NCI-H748 (cell line): ENCODE results near the gene GUK1.

Source experiments
- DNase-seq: peaks from one replicate; lab custom pipeline; 2025; ENCODE audit not compliant: unreplicated experiment; lab: John Stamatoyannopoulos, UW

GUK1 gene

DNA sequence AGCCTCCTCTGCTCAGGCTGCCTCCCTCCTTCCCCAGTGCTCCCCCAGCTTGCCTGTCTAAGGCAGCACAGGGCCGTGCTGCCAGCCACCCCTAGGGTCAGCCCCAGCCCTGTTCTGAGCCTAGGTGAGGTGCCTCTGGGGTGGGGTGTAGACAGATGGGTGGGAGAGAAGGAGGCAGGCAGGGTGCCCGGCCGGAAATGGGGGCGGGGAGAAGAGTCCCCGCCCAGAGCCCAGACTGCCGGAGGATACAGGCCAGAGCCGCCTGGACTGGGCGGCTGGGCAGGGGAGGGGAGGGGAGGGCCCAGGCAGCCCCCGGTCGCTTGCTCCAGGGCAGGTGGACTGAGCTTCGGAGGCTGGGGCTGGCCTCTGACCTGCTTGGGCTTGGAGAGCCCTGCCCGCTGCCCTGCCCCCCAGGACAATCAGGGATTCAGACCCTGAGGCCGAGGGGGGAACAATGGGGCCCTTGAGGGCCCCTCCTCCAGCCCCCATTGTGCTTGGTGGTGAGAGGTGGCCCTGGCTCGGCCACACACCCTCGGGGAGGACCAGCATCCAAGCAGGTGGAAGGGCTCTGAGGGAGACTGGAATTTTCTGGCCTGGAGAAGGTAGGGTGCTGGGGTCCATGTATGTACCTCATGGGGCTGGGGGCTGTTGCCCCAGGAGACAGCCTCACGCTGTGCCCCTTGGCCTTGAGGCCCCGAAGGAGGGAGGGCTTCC is 9.5 kb downstream of the GUK1 start, which contains the start of gene GJC2:
GJC2 (plus strand) TSS at position 525 of the 714 bp plus-strand sequence. CDS start 7,829 bp downstream, outside the sequence.
- no peak for DNase-seq

- no peak for DNase-seq
These were observed 10.0 kb downstream of the GUK1 start for GRCh38 chr1:228150120-228150460.

GRCh38 chr1:228150461-228151179 is 10.5 kb downstream of the GUK1 start:
- DNase-seq = no peak

- DNase-seq = no peak
These were observed 11.3 kb downstream of the GUK1 start for GRCh38 chr1:228151180-228151925.

- DNase-seq = no peak
These were observed 12.2 kb downstream of the GUK1 start for GRCh38 chr1:228152097-228152917.

- DNase-seq = no peak
These were observed 12.8 kb downstream of the GUK1 start for GRCh38 chr1:228152918-228153258.

DNA sequence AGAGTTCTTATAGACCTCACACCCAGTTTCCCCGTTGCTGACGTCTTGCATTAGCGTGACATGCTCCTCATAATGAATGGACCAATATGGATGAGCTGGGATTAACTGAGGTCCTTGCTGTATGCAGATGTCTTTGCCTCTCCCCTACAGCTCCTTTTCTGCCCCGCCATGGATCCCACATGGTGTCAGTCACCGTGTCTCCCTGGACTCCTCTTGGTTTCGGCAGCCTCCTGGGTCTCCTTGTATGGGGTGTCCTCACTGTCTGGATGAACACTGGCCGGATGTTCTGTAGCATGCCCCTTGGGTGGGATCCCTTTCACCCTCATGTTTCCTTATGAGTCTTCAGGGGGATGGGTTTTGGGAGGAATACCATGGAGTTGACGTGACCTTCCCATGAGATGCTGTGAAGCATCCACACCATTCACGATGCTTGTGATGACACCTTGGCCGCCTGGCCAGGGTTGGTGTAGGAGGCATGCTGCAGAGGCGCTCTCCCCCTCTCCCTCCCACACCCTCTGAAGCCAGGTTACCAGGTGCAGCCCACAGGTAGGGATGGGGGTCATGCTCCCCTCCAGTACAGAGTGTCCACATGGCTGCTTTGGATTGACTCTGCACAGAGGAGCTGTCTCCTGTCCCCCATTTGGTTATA is 14.1 kb downstream of the GUK1 start:
- DNase-seq = no peak

DNA sequence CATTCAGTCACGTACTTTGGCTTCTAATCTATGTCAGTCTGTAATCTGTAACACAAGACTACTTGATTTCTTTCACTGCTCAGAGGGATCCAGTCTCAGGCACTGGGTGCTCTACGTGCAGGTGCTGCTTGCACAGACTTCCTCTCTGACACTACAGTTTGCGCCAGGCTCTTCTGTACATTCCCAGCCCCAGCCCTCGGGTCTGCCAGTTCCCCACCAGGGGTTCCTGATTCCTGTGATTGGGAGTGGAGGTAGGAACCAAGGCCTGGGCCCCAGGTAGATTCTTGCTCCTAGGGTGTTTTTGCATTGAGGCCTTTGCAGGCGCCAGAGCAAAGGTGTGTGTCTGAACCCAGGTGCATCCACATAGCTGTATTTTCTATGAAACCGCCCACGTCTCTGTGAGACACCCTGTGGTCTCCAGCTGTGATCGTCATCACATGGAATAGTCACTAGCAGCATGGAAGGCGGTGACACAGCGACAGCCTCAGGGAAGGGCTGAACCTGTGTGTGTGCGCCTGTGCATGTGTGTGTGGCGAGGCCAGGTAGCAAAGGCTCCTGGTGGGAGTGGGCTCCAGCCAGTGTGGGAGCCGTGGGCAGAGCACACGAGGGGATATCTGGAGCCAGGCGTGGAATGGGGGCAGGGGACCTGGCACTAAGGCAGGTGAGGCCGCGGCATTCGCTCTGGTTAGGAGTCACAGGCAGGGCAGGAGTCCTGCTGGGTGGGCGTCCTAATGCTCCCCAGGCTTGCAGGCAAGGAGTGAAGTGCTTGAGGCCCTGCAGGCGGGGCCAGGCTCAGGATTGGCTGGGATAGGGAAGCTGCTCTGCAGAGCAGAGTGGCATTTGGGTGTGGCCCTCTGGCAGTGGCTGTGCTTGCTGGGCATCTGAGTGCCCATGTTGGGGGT is 14.8 kb downstream of the GUK1 start:
- no peak for DNase-seq

- no peak for DNase-seq
These were observed 15.8 kb downstream of the GUK1 start for GRCh38 chr1:228155596-228156514.

DNA sequence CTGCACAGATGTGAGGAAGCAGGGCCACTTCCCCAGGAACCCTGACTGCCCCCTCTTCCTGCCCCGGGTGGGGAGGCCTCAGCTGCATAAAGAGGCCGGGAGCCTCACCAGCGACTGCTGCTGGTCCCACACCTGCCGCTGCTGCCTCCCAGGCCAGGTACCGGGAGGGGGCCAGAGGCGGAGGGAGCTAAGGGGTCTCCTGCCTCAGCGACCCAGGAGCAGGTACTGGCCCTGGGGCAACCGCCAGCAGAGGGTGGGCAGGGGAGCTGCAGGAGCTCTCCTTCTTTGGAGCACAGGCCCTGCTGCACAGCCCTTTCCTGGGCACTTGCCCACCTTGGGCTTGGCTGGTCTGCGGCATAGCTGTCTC is 16.4 kb downstream of the GUK1 start:
- no peak for DNase-seq

- no peak for DNase-seq
These were observed 17.1 kb downstream of the GUK1 start for GRCh38 chr1:228156941-228157728.

GRCh38 chr1:228157729-228158126 is 17.6 kb downstream of the GUK1 start:
- no peak for DNase-seq

- DNase-seq = no peak
These were observed 18.3 kb downstream of the GUK1 start for GRCh38 chr1:228158151-228159007.

- DNase-seq = no peak
These were observed 19.1 kb downstream of the GUK1 start for GRCh38 chr1:228159008-228159665.

- DNase-seq = no peak
These were observed 20.2 kb downstream of the GUK1 start for GRCh38 chr1:228160201-228160761.

- DNase-seq = no peak
These were observed 21.3 kb downstream of the GUK1 start for GRCh38 chr1:228161362-228161761.
